Vagina (tissue), 2 donors: Measurements from ENCODE around the gene MOGAT3. TPM values are rescaled to one million over a fixed set of nuclear protein-coding genes. Genes with fewer than 3 reads are reported as not detected.

Source experiments
- DNase-seq, 2 donors: peaks; one replicate each; pipeline ENCODE4 v3.0.0-alpha.2; 2017; ENCODE audit errors: extremely low spot score in 2 of 2
- H3K27ac ChIP-seq: fragments of 200-600 bp; sonication (generic); one replicate; pipeline ENCODE4 v1.5.1; 2019
- H3K27me3 ChIP-seq: fragments of 200-600 bp; sonication (generic); one replicate; pipeline ENCODE4 v1.5.1; 2019
- H3K36me3 ChIP-seq, 2 donors: fragments of 200-600 bp; sonication (generic); one replicate each; pipeline ENCODE4 v1.5.1; 2017 to 2019
- H3K4me1 ChIP-seq: fragments of 200-600 bp; sonication (generic); one replicate; pipeline ENCODE4 v1.5.1; 2019
- H3K4me3 ChIP-seq, 2 donors: fragments of 200-600 bp; sonication (generic); 1 replicate in 1 of 2; 2 replicates in 1 of 2; pipeline ENCODE4 v1.5.1; 2016 to 2019
- H3K9me3 ChIP-seq: fragments of 200-600 bp; sonication (generic); one replicate; pipeline ENCODE4 v1.5.1; 2019
- POLR2A ChIP-seq, 2 donors: fragments of 450-650 bp; IDR thresholded peaks; one replicate each; pipeline ENCODE4 v1.6.1; 2017; ENCODE audit warnings: antibody characterized with exemption in 2 of 2, mild to moderate bottlenecking in 2 of 2, moderate library complexity in 2 of 2
- POLR2AphosphoS5 ChIP-seq, 2 donors: sonication (generic); formaldehyde crosslinking; IDR thresholded peaks; one replicate each; pipeline ENCODE4 v1.9.0; 2017; ENCODE audit warnings: antibody characterized with exemption in 2 of 2, mild to moderate bottlenecking in 2 of 2, low read depth in 1 of 2; ENCODE audit not compliant: insufficient read depth in 1 of 2
- intact Hi-C: fragments of 100-400 bp; cut with DNase I; formaldehyde crosslinking; loops from one replicate; pipeline ENCODE4 v1.15.1; 2023
- total RNA-seq: library from RNA; depleted of rRNA; stranded (reverse); fragments of >200 nt; gene quantifications from one replicate; pipeline ENCODE4 v1.2.3, GENCODE V29; 2016
- TF ChIP-seq, protein P1 (sequence below), 3 experiments: fragments of 450-650 bp in 2 of 3; fragments of 200-600 bp in 1 of 3; sonication (generic) in 1 of 3; IDR thresholded peaks; one replicate each; pipeline ENCODE4 v1.5.1; 2017 to 2019; ENCODE audit warnings: antibody characterized with exemption in 3 of 3, mild to moderate bottlenecking in 2 of 3, moderate library complexity in 2 of 3

MOGAT3 gene
- total RNA-seq, 1 donor from 2014 or later: not detected

DNA sequence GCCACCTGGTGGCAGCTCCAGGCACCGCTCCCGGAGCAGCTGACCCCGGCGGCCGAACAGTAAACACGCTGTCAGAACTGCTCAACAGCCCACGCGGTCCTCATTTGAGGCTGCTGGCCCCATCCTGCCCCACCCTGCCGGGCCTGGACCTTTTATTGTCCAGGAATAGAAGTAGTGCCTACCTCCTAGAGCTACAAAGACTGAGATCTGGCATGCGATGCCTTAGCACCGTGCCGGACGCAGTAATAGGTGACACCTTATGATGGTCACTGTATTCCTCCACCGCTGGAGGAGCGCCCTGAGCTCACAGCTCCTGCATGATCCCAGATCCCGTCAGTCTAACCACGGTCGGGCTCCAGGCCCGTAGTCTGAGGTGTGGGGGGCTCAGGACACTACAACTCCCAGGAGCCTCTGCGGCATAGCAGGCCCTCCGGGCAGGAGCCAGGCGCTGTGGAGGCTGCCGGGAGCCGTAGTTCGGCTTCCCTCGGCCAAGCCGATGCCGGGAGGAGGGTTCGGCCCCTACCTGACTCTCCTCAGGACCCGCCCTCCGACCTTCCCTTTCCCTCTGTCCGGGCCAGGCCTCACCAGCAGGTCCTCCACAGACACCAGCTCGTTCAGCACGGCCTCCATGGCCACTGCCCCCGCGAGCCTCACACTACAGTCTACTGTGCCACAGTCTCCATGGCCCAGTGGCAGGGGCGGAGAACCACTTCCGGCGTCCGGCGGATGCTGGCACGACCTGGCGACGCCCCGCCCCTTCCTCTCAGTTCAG, 43.7 kb upstream of the MOGAT3 start, which contains the start of gene FIS1:
Gene FIS1 (minus strand): TSS at position 707 of the 772 bp plus-strand sequence. CDS start 77 bp downstream, at position 630.
- H3K27ac ChIP-seq: peak within 1 kb of the TSS; percentile 97
- DNase-seq: no peak
- H3K4me3 ChIP-seq: peak within 1 kb of the TSS; percentile 77 to 85
- TF ChIP-seq POLR2AphosphoS5 (IDR thresholded peaks at IDR 0.05; ENCODE audit: insufficient read depth in 1 of 2, low read depth in 1 of 2) (peak; percentile 90 to 98), POLR2A (IDR thresholded peaks at IDR 0.05) (peak in 1 of 2 donors; percentile 71)
- TF ChIP-seq, protein P1, sequence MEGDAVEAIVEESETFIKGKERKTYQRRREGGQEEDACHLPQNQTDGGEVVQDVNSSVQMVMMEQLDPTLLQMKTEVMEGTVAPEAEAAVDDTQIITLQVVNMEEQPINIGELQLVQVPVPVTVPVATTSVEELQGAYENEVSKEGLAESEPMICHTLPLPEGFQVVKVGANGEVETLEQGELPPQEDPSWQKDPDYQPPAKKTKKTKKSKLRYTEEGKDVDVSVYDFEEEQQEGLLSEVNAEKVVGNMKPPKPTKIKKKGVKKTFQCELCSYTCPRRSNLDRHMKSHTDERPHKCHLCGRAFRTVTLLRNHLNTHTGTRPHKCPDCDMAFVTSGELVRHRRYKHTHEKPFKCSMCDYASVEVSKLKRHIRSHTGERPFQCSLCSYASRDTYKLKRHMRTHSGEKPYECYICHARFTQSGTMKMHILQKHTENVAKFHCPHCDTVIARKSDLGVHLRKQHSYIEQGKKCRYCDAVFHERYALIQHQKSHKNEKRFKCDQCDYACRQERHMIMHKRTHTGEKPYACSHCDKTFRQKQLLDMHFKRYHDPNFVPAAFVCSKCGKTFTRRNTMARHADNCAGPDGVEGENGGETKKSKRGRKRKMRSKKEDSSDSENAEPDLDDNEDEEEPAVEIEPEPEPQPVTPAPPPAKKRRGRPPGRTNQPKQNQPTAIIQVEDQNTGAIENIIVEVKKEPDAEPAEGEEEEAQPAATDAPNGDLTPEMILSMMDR (IDR thresholded peaks at IDR 0.05): peak; percentile 30 to 90 (median 90)
- no peaks in the 10 kb centered on the region for H3K27me3 ChIP-seq
- intact Hi-C loops: no loop called here
- no peaks in the 10 kb centered on the region for H3K9me3 ChIP-seq
- H3K4me1 ChIP-seq: peaks cover 52% of the 10 kb centered on the region
- peaks cover 0 to 12% of the 10 kb centered on the region in 2 donors for H3K36me3 ChIP-seq

DNA sequence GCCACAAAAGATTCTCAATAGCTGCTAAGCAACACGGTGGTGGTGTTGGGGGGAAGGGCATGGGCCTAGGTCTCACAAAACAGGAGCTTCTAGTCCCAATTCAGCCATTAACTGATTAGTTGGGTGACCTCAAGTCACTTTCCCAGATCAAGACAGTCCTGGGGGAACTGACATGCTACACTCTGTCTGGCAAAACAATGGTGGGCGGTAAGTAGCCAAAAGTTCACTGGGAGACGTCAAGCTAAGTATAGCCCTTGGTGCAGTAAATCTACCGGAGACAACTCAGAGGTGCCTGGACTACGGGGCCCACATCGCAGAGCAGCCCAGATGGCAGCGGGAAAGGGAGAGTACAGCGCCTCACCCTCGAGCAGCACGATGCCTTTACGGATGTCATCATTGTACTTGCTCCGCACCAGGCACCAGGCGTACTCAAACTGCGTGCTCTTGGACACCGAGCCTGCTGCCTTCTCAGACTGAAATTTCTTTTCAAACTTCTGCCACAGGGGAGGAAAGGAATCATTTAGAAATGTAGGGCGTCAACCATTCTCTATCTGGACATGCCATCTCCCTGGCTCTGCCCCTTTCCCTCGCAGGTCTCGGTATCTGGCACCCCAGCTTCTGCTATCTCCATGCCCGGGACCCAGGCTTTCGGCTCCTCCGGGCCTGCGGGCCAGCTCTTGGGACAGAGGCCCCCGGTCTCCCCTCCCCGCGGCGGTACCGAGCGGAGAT, 43.0 kb upstream of the MOGAT3 start:
- peak overlapping the region; percentile 97 for H3K27ac ChIP-seq
- H3K4me3 ChIP-seq: peak overlapping the region; percentile 77 to 85
- H3K36me3 ChIP-seq: peaks cover 0 to 17% of the 10 kb centered on the region in 2 donors
- H3K9me3 ChIP-seq: no peaks in the 10 kb centered on the region
- DNase-seq: no peak
- no peaks in the 10 kb centered on the region for H3K27me3 ChIP-seq
- intact Hi-C loops: no loop called here
- no peak for TF ChIP-seq POLR2A (IDR thresholded peaks at IDR 0.05)
- TF ChIP-seq, protein P1 (IDR thresholded peaks at IDR 0.05): no peak
- no peak for TF ChIP-seq POLR2AphosphoS5 (IDR thresholded peaks at IDR 0.05; ENCODE audit: insufficient read depth in 1 of 2, low read depth in 1 of 2)
- peaks cover 53% of the 10 kb centered on the region for H3K4me1 ChIP-seq

DNA sequence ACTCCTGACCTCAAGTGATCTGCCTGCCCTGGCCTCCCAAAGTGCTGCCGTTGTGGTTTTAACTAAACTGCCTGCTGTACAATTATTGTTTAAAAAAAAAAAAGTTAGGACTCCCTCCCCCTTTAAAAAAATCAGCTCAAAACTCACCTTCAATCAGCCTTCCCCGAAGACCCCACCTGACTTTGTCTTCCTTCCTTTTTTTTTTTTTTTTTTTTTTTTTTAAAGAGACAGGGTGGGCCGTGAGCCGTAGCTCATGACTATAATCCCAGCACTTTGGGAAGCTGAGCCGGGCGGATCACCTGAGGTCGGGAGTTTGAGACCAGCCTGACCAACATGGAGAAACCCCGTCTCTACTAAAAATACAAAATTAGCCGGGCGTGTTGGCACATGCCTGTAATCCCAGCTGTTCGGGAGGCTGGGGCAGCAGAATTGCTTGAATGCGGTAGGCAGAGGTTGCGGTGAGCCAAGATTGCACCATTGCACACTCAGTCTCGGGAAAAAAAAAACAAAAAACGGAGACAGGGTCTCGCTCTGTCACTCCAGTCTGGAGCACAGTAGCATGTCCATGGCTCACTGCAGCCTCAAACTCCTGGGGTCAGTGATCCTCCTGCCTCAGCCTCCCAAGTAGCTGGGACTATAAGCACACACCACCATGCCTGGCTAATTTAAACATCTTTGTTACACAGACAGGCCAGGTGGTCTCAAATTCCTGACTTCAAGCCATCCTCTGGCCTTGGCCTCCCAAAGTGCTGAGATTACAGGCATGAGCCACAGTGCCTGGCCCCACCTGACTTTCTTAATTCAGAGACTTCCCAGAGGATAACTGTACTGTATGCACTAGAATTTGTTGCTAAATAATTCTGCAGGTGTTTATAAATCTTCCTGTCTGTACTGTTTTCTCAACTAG, 40.9 kb upstream of the MOGAT3 start:
- TF ChIP-seq, protein P1 (IDR thresholded peaks at IDR 0.05): no peak
- TF ChIP-seq POLR2AphosphoS5 (IDR thresholded peaks at IDR 0.05; ENCODE audit: insufficient read depth in 1 of 2, low read depth in 1 of 2) (no peak), POLR2A (IDR thresholded peaks at IDR 0.05) (no peak)
- Histone ChIP-seq H3K27me3 (no peaks in the 10 kb centered on the region), H3K9me3 (no peaks in the 10 kb centered on the region), H3K36me3 (peaks cover 0 to 17% of the 10 kb centered on the region in 2 donors), H3K4me1 (peaks cover 74% of the 10 kb centered on the region), H3K4me3 (no peak overlapping the region), H3K27ac (no peak overlapping the region)
- intact Hi-C loops: no loop called here
- DNase-seq: no peak

DNA sequence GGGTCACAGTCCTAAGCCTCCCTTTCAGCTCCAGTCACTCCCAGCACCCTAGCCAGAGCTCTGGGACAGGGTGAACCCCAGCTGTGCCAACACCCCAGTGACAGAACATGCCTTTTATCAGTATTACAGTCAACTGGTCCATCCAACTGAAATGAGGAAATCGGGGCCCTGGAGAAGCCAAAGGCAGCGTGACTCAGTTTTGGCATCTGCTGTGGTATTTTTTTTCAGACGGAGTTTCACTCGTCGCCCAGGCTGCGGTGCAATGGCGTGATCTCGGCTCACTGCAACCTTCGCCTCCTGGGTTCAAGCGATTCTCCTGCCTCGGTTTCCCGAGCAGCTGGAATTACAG, 40.2 kb upstream of the MOGAT3 start:
- no peak for DNase-seq
- intact Hi-C loops: no loop called here

More for the DNA sequence above, 40.2 kb upstream of the MOGAT3 start:
- Histone ChIP-seq H3K27me3 (no peaks in the 10 kb centered on the region), H3K9me3 (no peaks in the 10 kb centered on the region), H3K36me3 (peaks cover 0 to 17% of the 10 kb centered on the region in 2 donors), H3K4me1 (peaks cover 76% of the 10 kb centered on the region), H3K27ac (peak overlapping the region; percentile 84), H3K4me3 (no peak overlapping the region)
- no peak for TF ChIP-seq POLR2AphosphoS5 (IDR thresholded peaks at IDR 0.05; ENCODE audit: insufficient read depth in 1 of 2, low read depth in 1 of 2)
